Stimulated activated naive CD4-positive, alpha-beta T cell treated with Interleukin-2 at 50 U/mL for 16 hours (primary cell): ENCODE results near the gene TACC2.
"Not testable (repeated sequence)": the region's sequence is repeated elsewhere in the genome, so short reads cannot be mapped to it uniquely, and the experiment has no call there.

Experiments used
- DNase-seq: peaks from one replicate; lab custom pipeline; 2025; lab: John Stamatoyannopoulos, UW

The TACC2 gene

GRCh38 chr10:122023257-122023656 is 34.3 kb downstream of the TACC2 start:
- not testable (repeated sequence) for DNase-seq

GRCh38 chr10:122029499-122030199 is 40.7 kb downstream of the TACC2 start:
- DNase-seq = no peak

- no peak for DNase-seq
Observed at GRCh38 chr10:122030200-122030552, 41.2 kb downstream of the TACC2 start.

GRCh38 chr10:122033224-122033926 is 44.4 kb downstream of the TACC2 start:
- DNase-seq = no peak

GRCh38 chr10:122034149-122034756 is 45.3 kb downstream of the TACC2 start:
- no peak for DNase-seq

DNA sequence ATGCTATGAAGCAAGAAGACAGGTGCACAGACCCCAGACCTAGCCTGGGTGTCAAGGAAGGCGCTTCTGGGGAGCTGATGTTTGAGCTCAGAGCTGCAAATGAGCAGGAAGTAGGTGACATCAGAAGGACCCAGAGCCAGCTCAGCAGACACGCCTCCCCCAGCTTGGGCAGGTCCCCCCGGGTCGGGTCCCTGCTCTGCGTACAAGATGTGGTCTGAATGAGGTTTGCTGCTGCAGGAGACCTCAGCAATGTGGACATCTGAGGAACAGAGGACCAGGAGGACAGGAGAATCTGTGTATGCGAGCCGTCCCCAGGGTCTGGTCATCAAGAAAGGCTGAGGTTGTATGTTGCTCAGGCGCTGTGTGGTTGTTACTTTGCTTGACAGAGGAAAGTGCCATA is 51.8 kb downstream of the TACC2 start:
- DNase-seq = no peak

- no peak for DNase-seq
Observed at GRCh38 chr10:122042836-122043235, 53.9 kb downstream of the TACC2 start.

DNA sequence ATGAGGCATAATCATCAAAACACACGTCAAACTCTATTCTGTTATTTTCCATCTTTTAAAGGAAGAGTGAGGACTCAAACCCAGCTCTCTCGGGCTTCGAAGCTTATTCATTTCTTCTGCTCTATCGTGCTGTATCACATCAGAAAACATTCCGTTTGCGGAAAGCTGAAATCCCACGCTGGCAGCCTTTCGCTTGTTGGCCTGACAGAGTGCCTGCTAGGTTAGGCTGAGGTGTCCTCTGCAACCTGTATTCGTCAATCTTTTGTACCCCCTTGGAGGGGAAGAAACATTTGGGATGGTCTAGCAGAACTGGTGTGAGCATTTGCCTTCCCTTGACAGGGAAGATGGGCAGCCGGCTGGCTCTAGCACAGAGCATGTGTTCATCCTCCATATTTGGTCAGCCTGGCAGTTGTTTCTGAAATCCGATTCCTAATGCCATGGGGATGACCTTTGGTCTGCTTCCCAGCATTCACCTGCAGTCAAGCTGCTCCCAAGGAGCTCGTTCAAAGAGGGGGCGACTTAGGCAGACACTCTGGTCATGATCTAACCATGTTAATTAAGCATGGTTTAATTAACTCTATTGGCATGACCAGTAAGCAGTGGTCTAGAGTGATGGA is 55.2 kb downstream of the TACC2 start:
- DNase-seq = no peak

GRCh38 chr10:122044713-122045112 is 55.8 kb downstream of the TACC2 start:
- DNase-seq = no peak

DNA sequence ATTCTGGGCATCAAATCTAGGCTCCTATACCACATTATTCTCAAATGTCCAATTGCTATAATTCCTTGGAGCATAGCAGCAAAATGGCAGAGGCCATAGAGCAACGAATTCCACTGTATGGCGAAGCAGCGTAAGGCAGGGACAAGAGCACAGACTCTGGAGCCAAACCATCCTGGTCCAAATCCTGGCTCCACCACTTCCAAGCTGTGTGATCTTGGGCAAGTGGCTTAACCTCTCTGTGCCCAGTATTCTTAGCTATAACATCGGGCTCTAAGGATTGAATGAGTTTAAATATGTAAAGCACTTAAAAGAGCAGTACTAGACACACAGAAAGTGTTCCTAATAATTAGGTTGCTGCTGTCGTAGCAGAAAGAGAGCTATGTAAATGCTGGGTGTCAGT is 56.2 kb downstream of the TACC2 start:
- DNase-seq = no peak

- DNase-seq = no peak
Observed at GRCh38 chr10:122047560-122047959, 58.6 kb downstream of the TACC2 start.

GRCh38 chr10:122049076-122049475 is 60.1 kb downstream of the TACC2 start:
- no peak for DNase-seq

GRCh38 chr10:122050311-122050710 is 61.3 kb downstream of the TACC2 start:
- DNase-seq = no peak

DNA sequence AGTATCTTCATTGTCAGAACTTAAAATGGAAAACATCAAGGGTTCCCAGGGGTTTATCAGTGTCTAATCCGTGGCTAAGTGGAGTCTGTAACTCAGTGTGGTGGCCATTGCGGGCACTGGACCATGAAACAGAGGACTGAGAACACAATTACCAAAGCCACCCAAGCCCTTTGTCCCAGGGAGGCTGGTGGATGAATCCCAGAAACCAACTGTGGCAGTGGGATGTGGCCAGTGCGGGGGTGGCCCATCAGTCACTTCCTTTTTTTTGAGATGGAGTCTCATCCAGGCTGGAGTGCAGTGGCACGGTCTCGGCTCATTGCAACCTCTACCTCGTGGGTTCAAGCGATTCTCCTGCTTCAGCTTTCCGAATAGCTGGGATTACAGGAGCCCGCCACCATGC is 61.8 kb downstream of the TACC2 start:
- DNase-seq = no peak

- no peak for DNase-seq
Observed at GRCh38 chr10:122051609-122052385, 62.8 kb downstream of the TACC2 start.

DNA sequence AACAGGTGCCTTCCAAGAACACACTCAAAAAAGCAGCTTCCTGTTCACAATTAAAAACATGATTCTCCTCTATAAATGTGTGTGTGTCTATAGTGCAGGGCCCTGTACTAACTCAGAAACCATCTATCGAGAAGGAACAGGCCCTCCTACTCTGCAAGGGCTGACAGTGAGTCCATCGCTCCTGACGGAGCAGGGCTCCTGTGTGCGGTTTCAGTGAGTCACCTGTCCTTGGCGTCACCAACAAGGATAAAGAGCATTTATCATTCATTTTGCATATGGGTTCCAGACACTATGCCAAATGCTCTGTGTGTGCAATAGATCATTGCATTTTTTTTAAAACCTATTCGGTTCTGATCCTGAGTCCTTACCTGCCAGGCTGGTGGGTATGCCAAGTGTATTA is 63.7 kb downstream of the TACC2 start:
- no peak for DNase-seq

- DNase-seq = no peak
Observed at GRCh38 chr10:122053314-122053713, 64.4 kb downstream of the TACC2 start.

- DNase-seq = no peak
Observed at GRCh38 chr10:122054048-122055025, 65.4 kb downstream of the TACC2 start.

DNA sequence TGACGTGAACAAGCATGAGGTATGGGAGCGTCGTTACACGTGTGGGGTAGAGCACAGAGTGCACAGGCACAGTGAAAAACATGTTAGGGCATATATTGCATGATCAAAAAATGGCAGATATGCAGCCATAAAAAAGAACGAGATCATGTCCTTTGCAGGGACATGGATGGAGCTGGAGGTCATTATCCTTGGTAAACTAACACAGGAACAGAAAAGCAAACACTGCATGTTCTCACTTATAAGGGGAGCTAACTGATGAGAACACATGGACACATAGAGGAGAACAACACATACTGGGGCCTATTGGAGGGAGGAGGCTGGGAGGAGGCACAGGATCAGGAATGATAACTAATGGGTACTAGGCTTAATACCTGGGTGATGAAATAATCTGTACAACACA is 66.3 kb downstream of the TACC2 start:
- no peak for DNase-seq

DNA sequence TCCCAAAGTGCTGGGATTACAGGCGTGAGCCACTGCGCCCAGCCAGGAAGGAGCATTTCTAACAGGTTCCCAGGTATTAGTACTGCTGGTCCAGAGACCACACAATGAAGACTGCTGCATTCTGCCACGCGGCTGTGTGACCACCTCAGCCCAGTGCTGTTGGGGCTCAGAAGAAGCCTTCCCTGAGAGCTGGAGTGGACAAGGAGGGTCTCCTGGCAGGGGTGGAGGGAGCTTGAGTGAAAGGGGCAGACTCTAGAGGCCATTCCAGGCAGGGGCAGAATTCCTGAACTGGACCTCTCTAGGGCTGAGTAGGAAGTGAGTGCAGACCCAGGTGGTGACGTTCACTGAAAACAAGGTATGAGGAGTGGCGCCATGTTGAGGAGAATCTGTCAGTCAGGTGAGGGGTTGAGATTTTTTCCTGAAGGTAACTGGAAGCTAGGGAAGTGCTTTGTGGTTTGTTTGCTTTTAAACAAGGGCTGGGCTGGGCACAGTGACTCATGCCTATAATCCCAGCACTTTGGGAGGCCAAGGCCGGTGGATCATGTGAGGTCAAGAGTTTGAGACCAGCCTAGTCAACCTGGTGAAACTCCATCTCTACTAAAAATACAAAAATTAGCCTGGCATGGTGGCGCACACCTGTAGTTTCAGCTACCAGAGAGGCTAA is 67.6 kb downstream of the TACC2 start:
- no peak for DNase-seq
